K562 (cell line): Measurements from ENCODE around the gene SLC7A8. TPM values are rescaled to one million over a fixed set of nuclear protein-coding genes. Genes with fewer than 3 reads are reported as not detected.
"Not testable (repeated sequence)": the region's sequence is repeated elsewhere in the genome, so short reads cannot be mapped to it uniquely, and the experiment has no call there.

ENCODE experiments used
- ATAC-seq: fragments of 200-7000 bp; cut with Tn5 transposase; 3 replicates; pipeline ENCODE4 v1.9.1; 2020; ENCODE audit warnings: moderate library complexity
- BruUV-seq: library from RNA; stranded (reverse); fragments of 400-500 nt; replicated peaks from 2 replicates; lab custom pipeline; 2021; lab: Mats Ljungman, UMichigan
- CTCF ChIA-PET: fragments of 300-600 bp; formaldehyde crosslinking; extraction: SDS; loops from one replicate; lab custom pipeline; 2021; ENCODE audit warnings: low intra/inter-chr PET ratio; lab: Yijun Ruan, JAX
- POLR2A ChIA-PET: fragments of 300-600, 350-650 bp; sonication (Branson Sonifier 250); formaldehyde crosslinking; extraction: SDS; loops from one replicate; lab custom pipeline; 2021; ENCODE audit warnings: antibody characterized with exemption, inconsistent platforms; lab: Yijun Ruan, JAX
- DNase-seq, 4 experiments: peaks; one replicate each; pipeline versions ENCODE4 v3.0.0 to v3.0.0-alpha.2; 2011 to 2018; ENCODE audit warnings: low spot score in 3 of 4, mixed read lengths in 3 of 4; ENCODE audit errors: extremely low read depth in 1 of 4
- FAIRE-seq: peaks from 2 replicates; lab custom pipeline; 2011; peaks lifted over from hg19 to GRCh38; lab: Jason Lieb, UNC
- H2AFZ ChIP-seq: 2 replicates; pipeline ENCODE4 v1.6.0; 2011; ENCODE audit warnings: low read depth, low read length, control low read depth, inconsistent platforms
- H3K27ac ChIP-seq: fragments of 200-600 bp; 3 replicates; pipeline ENCODE4 v1.8.0; 2011; ENCODE audit warnings: low read depth, mild to moderate bottlenecking, control low read depth, inconsistent platforms, low read length, moderate library complexity, mixed read lengths; ENCODE audit errors: extremely low read depth
- H3K27me3 ChIP-seq, 2 experiments: fragments of 300-600 bp in 1 of 2; 2 replicates in 1 of 2; 3 replicates in 1 of 2; pipeline versions ENCODE4 v1.6.0 to v1.8.0; 2011; ENCODE audit warnings: inconsistent platforms in 2 of 2, low read length in 2 of 2, mild to moderate bottlenecking in 1 of 2, mixed read lengths in 1 of 2, moderate library complexity in 1 of 2; ENCODE audit not compliant: control insufficient read depth in 2 of 2, insufficient read depth in 2 of 2
- H3K36me3 ChIP-seq: fragments of 300-600 bp; 3 replicates; pipeline ENCODE4 v1.8.0; 2011; ENCODE audit warnings: mild to moderate bottlenecking, low read length, inconsistent platforms; ENCODE audit not compliant: control insufficient read depth, insufficient read depth
- H3K4me1 ChIP-seq, 2 experiments: fragments of 200-600 bp in 1 of 2; replicated peaks in 1 of 2; 2 replicates in 1 of 2; 3 replicates in 1 of 2; pipeline versions ENCODE4 v1.5.1 to v1.8.0; 2011; ENCODE audit warnings: inconsistent platforms in 2 of 2, low read length in 2 of 2, mild to moderate bottlenecking in 1 of 2, mixed read lengths in 1 of 2, moderate library complexity in 1 of 2; ENCODE audit not compliant: control insufficient read depth in 2 of 2, insufficient read depth in 2 of 2
- H3K4me2 ChIP-seq: 2 replicates; pipeline ENCODE4 v1.6.1; 2011; ENCODE audit warnings: low read length, control low read depth, inconsistent platforms, mixed read lengths; ENCODE audit not compliant: insufficient read depth
- H3K4me3 ChIP-seq: fragments of 200-600 bp; sonication (generic), shearing (Covaris generic); 2 replicates; pipeline ENCODE4 v1.5.1; 2016; ENCODE audit warnings: control low read depth, inconsistent platforms
- H3K79me2 ChIP-seq: fragments of 200-600 bp; 3 replicates; pipeline ENCODE4 v1.8.0; 2011; ENCODE audit warnings: low read length, inconsistent platforms; ENCODE audit not compliant: control insufficient read depth, insufficient read depth
- H3K9ac ChIP-seq, 2 experiments: 2 replicates each; pipeline versions ENCODE4 v1.6.0 to v1.6.1; 2011; ENCODE audit warnings: low read depth in 2 of 2, low read length in 2 of 2, control low read depth in 1 of 2, inconsistent platforms in 1 of 2, mild to moderate bottlenecking in 1 of 2, mixed read lengths in 1 of 2; ENCODE audit not compliant: insufficient read depth in 1 of 2
- H3K9me1 ChIP-seq: one replicate; pipeline ENCODE4 v1.6.0; 2011; ENCODE audit warnings: inconsistent platforms, mild to moderate bottlenecking, low read length, moderate library complexity; ENCODE audit not compliant: control insufficient read depth, insufficient read depth
- H3K9me3 ChIP-seq: replicated peaks from 2 replicates; pipeline ENCODE4 v1.5.1; 2011; ENCODE audit warnings: low read depth, low read length, inconsistent platforms; ENCODE audit not compliant: control insufficient read depth, insufficient read depth
- H4K20me1 ChIP-seq: replicated peaks from 2 replicates; pipeline ENCODE4 v1.6.1; 2011; ENCODE audit warnings: low read length, inconsistent platforms, mixed read lengths; ENCODE audit not compliant: control insufficient read depth, insufficient read depth
- CBX8 ChIP-seq: fragments of 200-600 bp; sonication (generic); IDR thresholded peaks from 2 replicates; pipeline ENCODE4 v1.6.1; 2012; ENCODE audit warnings: borderline replicate concordance, mixed run types, low read depth, mild to moderate bottlenecking, moderate library complexity, mixed read lengths, low read length, control low read depth, inconsistent platforms; ENCODE audit not compliant: poor library complexity, severe bottlenecking; ENCODE audit errors: extremely low read depth
- NR2C1 ChIP-seq, 2 experiments: fragments of 450-650 bp; IDR thresholded peaks; 2 replicates each; pipeline ENCODE4 v1.6.1; 2017; ENCODE audit warnings: mild to moderate bottlenecking in 2 of 2, antibody characterized with exemption in 1 of 2, inconsistent platforms in 1 of 2, missing compliant biosample characterization in 1 of 2, missing genetic modification characterization in 1 of 2
- TRIM28 ChIP-seq: fragments of 450-650 bp; IDR thresholded peaks from 2 replicates; pipeline ENCODE4 v1.6.1; 2017
- ZNF184 ChIP-seq: sonication (generic); formaldehyde crosslinking; IDR thresholded peaks from 2 replicates; pipeline ENCODE4 v1.5.0; 2020; ENCODE audit warnings: missing genetic modification reagents
- ZNF436 ChIP-seq: fragments of 250-450, 450-650 bp; sonication (Bioruptor Pico); formaldehyde crosslinking; IDR thresholded peaks from 2 replicates; pipeline ENCODE4 v1.7.0; 2020; ENCODE audit warnings: mild to moderate bottlenecking
- WGBS: fragments of 100-300 bp; shearing (Covaris generic); methylation state at CpG from one replicate; pipeline ENCODE4 v1.1.6; 2016; ENCODE audit warnings: low coverage, mixed read lengths; ENCODE audit not compliant: insufficient coverage; ENCODE audit errors: missing lambda C conversion rate; 5-methylcytosine and 5-hydroxymethylcytosine counted together
- in situ Hi-C: fragments of 300-500 bp; cut with MboI; formaldehyde crosslinking; loops from 4 replicates; pipeline ENCODE4 v1.15.0; 2018; ENCODE audit warnings: inconsistent platforms, mixed read lengths
- intact Hi-C: fragments of 100-400 bp; cut with micrococcal nuclease; formaldehyde crosslinking; loops from 2 replicates; pipeline ENCODE4 v1.14.2; 2022
- polyA plus RNA-seq, 8 experiments: library from polyadenylated mRNA; depleted of rRNA in 4 of 8; stranded (reverse) in 5 of 8; unstranded in 3 of 8; fragments of >200 nt; fragmentation: Nextera tagmentation in 2 of 8; fragmentation: Illumina TruSeq in 1 of 8; extraction: Ambion mirVana in 2 of 8; extraction: Trizol in 1 of 8; gene quantifications; 2 replicates each; pipeline versions ENCODE4 v1.2.1 to v1.2.3, GENCODE V29; 2011 to 2014; ENCODE audit warnings: inconsistent platforms in 1 of 8, missing spikeins in 1 of 8
- total RNA-seq, 7 experiments: library from RNA; depleted of rRNA in 6 of 7; stranded (reverse); fragments of >200 nt in 6 of 7; fragmentation: Illumina TruSeq in 2 of 7; extraction: Trizol in 2 of 7; gene quantifications; 2 replicates each; pipeline versions ENCODE4 v1.2.1 to v1.2.3, GENCODE V29; 2011 to 2021; ENCODE audit warnings: low replicate concordance in 1 of 7
- TF ChIP-seq, protein P1 (sequence below): fragments of 250-450 bp; sonication (Bioruptor Pico); IDR thresholded peaks from 2 replicates; pipeline ENCODE4 v1.5.0; 2021; ENCODE audit warnings: mild to moderate bottlenecking, moderate library complexity

The SLC7A8 gene
- total and polyA plus RNA-seq, 9 of the 15 experiments (the other 6 are each of a cell fraction or from before 2014, with no cell fraction given) = 2.0 to 33.0 (median 6.0) TPM

DNA sequence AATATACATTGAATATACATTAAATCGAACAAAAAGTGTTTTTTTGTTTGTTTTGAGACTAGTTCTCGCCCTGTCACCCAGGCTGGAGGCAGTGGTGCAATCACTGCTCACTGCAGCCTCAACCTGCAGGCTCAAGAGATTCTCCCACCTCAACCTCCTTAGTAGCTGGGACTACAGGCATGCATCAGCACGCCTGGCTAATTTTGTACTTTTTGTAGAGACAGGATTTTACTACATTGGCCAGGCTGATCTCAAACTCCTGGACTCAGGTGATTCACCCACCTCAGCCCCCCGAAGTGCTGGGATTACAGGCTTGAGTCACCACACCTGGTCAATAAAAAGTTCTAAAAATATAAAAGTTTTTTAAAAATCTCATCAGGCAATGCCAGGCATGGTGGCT is 44.1 kb upstream of the SLC7A8 start (continued):
- TF ChIP-seq NR2C1 (IDR thresholded peaks at IDR 0.05) (no peak), NR2C1 (tag; IDR thresholded peaks at IDR 0.05) (no peak), ZNF436 (CRISPR knock-in tag) (no peak), CBX8 (no peak)
- TF ChIP-seq, protein P1, sequence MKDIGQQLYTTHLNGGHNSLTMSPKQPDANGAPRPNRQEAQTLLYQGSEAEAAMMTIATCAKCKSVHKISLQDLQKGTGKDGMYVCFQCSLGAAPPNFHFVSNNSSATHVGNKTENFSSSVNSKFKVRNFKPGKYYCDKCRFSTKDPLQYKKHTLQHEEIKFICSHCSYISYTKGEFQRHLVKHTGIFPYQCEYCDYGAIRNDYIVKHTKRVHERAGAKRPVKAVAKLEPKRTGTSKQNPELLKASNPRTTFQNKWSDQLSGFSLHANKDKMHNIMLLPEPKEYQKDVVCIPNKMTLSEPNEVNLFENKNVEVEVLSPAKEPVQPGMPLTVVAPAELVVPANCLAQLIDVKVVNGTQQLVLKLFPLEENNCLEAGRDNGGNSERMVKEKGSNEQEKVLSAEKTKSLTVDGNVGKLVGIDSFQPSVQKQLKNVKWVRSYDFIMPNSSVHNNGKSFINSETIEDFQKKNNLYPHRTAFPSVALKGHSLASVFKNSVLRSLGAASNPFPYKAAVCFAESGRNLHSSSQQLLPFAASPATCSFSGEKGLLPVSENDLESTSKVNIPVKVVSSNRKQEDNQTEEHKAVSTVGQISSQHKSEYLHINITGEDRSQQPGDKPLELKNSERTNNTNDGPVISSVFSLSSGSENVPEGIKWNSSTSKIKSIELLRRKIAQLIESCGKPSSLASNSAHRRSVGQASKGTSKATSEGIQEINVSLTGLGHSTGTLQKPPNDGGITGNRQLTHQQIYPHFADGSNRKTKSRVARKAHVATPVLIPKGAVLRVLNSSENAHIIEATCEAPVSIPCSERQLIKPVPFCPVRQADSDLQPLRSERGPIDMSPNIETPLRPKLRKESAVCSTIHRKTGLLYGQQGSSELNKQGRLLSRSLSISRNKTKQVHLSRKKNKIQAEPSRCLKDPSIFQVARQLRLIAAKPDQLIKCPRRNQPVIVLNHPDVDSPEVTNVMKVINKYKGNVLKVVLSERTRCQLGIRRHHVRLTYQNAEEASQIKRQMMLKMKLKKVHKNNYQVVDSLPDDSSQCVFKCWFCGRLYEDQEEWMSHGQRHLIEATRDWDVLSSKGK (CRISPR knock-in tag) = no peak

DNA sequence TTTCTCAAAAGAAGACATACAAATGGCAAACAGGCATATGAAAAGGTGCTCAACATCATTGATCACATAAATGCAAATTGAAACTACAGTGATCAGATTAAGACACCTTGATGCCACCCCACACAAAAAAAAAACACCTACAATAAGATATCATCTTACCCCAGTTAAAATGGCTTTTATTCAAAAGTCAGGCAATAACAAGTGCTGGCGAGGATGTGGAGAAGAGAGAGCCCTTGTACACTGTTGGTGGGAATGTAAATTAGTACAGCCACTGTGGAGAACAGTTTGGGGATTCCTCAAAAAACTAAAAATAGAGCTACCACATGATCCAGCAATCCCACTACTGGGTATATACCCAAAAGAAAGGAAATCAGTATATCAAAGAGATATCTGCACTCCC is 41.5 kb upstream of the SLC7A8 start:
- H3K4me3 ChIP-seq, DNase-seq, H3K9me3 ChIP-seq, H3K9ac ChIP-seq, intact Hi-C loops, H3K27me3 ChIP-seq, CTCF ChIA-PET, in situ Hi-C loops, H4K20me1 ChIP-seq, H3K36me3 ChIP-seq, H3K79me2 ChIP-seq, H3K9me1 ChIP-seq, H3K4me1 ChIP-seq, H2AFZ ChIP-seq, BruUV-seq, FAIRE-seq, H3K27ac ChIP-seq, H3K4me2 ChIP-seq, ATAC-seq: not testable (repeated sequence)
- WGBS = 38% methylated on average over 1 of the region's 1 CpG
- TF ChIP-seq TRIM28 (0 out of 2 replicates have a peak, but pooled peaks have one; percentile 27), ZNF184 (CRISPR knock-in tag) (peak; percentile 93)
- POLR2A ChIA-PET = interaction anchor here (0.6 to 1.3 kb wide), 3 partner anchors 11 to 96 kb away, joined by 3 to 4 read pairs (median 3); partner anchors contain the start of gene PABPN1
